Measurements from ENCODE around the gene AFAP1L1.

DNA sequence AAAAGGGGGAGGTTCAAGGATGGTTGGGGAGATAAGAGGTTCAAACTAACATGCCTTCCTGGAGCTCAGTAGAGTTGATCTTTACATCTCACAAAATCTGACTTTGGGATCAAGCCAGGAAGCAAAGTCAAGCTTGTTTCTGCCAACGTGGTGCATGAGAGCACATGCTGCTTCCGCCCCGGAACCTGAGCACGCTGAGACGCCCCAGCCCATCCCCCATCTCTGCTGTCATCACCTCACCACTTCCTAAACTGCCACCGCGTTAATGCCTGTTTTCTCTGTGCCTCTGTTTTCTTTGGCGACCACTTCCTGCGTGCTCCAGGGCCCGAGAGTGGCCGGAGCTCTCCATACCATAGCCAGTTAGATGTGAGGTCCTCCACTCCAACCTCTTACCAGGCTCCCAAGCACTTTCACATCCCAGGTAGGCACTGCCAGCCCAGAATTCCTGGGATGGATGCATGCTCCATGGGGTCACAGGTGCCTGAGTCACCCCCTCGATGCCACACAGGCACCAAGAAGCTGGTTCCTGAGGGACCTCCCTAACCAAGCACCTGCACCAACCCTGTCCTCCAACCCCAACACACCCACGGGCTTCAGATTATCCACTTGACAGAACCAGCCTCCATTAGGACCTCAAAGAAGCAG, 31.2 kb upstream of the AFAP1L1 start:
- no peak for TF ChIP-seq L3MBTL2 (conservative IDR thresholded peaks at IDR 0.05)
- no peak for TF ChIP-seq CTBP1 (IDR thresholded peaks at IDR 0.05; ENCODE audit: borderline replicate concordance)
- no peak for TF ChIP-seq TARDBP (IDR thresholded peaks at IDR 0.05)
- TF ChIP-seq NFRKB (IDR thresholded peaks at IDR 0.05): no peak
- TF ChIP-seq FOXM1 (IDR thresholded peaks at IDR 0.05; ENCODE audit: borderline replicate concordance): no peak
